Mesendoderm (in vitro differentiated cells): Measurements from ENCODE around the gene SNX7.

Experiments used
- DNase-seq: peaks from one replicate; pipeline ENCODE4 v3.0.0; 2013
- H2AK5ac ChIP-seq: 2 replicates; pipeline ENCODE4 v1.6.1; 2013; ENCODE audit warnings: low read length, inconsistent platforms
- H2BK120ac ChIP-seq: 2 replicates; pipeline ENCODE4 v1.6.1; 2013; ENCODE audit warnings: low read depth, mild to moderate bottlenecking, low read length, moderate library complexity, mixed read lengths
- H2BK15ac ChIP-seq: replicated peaks from 2 replicates; pipeline ENCODE4 v1.6.1; 2013; ENCODE audit warnings: low read depth, mild to moderate bottlenecking, moderate library complexity
- H2BK5ac ChIP-seq: 2 replicates; pipeline ENCODE4 v1.6.1; 2013; ENCODE audit warnings: low read length, inconsistent platforms
- H3K18ac ChIP-seq: 2 replicates; pipeline ENCODE4 v1.6.1; 2013; ENCODE audit warnings: mild to moderate bottlenecking, low read length, mixed read lengths
- H3K23ac ChIP-seq: one replicate; pipeline ENCODE4 v1.6.1; 2013; ENCODE audit warnings: low read length
- H3K27ac ChIP-seq: 2 replicates; pipeline ENCODE4 v1.5.1; 2013; ENCODE audit warnings: low read depth, mild to moderate bottlenecking, inconsistent platforms, low read length, moderate library complexity
- H3K27me3 ChIP-seq: 2 replicates; pipeline ENCODE4 v1.6.1; 2013; ENCODE audit warnings: low read length, control low read depth, mild to moderate bottlenecking, inconsistent platforms; ENCODE audit not compliant: insufficient read depth, poor library complexity
- H3K36me3 ChIP-seq: 2 replicates; pipeline ENCODE4 v1.6.1; 2013; ENCODE audit warnings: low read length, inconsistent platforms; ENCODE audit not compliant: control insufficient read depth, insufficient read depth
- H3K4ac ChIP-seq: one replicate; pipeline ENCODE4 v1.6.1; 2013; ENCODE audit warnings: low read depth, mild to moderate bottlenecking, low read length, moderate library complexity
- H3K4me1 ChIP-seq: 2 replicates; pipeline ENCODE4 v1.6.1; 2013; ENCODE audit warnings: low read depth, low read length, inconsistent platforms; ENCODE audit not compliant: control insufficient read depth
- H3K4me2 ChIP-seq: 2 replicates; pipeline ENCODE4 v1.6.1; 2013; ENCODE audit warnings: low read length
- H3K4me3 ChIP-seq: 2 replicates; pipeline ENCODE4 v1.5.1; 2013; ENCODE audit warnings: mild to moderate bottlenecking, low read length
- H3K56ac ChIP-seq: one replicate; pipeline ENCODE4 v1.6.1; 2013; ENCODE audit warnings: low read length
- H3K79me1 ChIP-seq: 2 replicates; pipeline ENCODE4 v1.6.1; 2013; ENCODE audit warnings: low read length, inconsistent platforms
- H3K79me2 ChIP-seq: 2 replicates; pipeline ENCODE4 v1.6.1; 2013; ENCODE audit warnings: mild to moderate bottlenecking, low read length; ENCODE audit not compliant: control insufficient read depth, insufficient read depth
- H3K9ac ChIP-seq: 2 replicates; pipeline ENCODE4 v1.6.1; 2013; ENCODE audit warnings: low read length, inconsistent platforms
- H4K5ac ChIP-seq: one replicate; pipeline ENCODE4 v1.6.1; 2013; ENCODE audit warnings: low read length
- H4K8ac ChIP-seq: one replicate; pipeline ENCODE4 v1.6.1; 2013; ENCODE audit warnings: low read depth, mild to moderate bottlenecking, control low read depth, low read length, moderate library complexity
- WGBS: extraction: QIAGEN DNeasy Blood & Tissue Kit; methylation state at CpG from one replicate; pipeline ENCODE4 v1.1.7; 2013; ENCODE audit warnings: low lambda C conversion rate, missing lambda C conversion rate; ENCODE audit not compliant: insufficient coverage; ENCODE audit errors: extremely low coverage; 5-methylcytosine and 5-hydroxymethylcytosine counted together

The SNX7 gene

GRCh38 chr1:98697781-98698180, 36.3 kb downstream of the SNX7 start:
- no peak overlapping the region for H3K4me3 ChIP-seq
- no peak overlapping the region for H2AK5ac ChIP-seq
- H3K4me1 ChIP-seq, result no peaks in the 10 kb centered on the region
- H3K9ac ChIP-seq, result no peak overlapping the region
- H2BK15ac ChIP-seq, result no peak overlapping the region
- H3K27me3 ChIP-seq, result no peaks in the 10 kb centered on the region
- H2BK5ac ChIP-seq, result no peak overlapping the region
- H3K4me2 ChIP-seq, result no peak overlapping the region
- no peak overlapping the region for H3K23ac ChIP-seq
- no peaks in the 10 kb centered on the region for H3K79me1 ChIP-seq
- H3K36me3 ChIP-seq, result no peaks in the 10 kb centered on the region
- H3K27ac ChIP-seq, result no peak overlapping the region
- no peak overlapping the region for H4K5ac ChIP-seq
- no peak for DNase-seq
- no peak overlapping the region for H2BK120ac ChIP-seq
- H3K56ac ChIP-seq, result no peak overlapping the region
- no CpG with 5 or more reads among the region's 1 CpG for WGBS
- no peak overlapping the region for H4K8ac ChIP-seq
- no peaks in the 10 kb centered on the region for H3K79me2 ChIP-seq
- no peak overlapping the region for H3K18ac ChIP-seq
- H3K4ac ChIP-seq, result no peak overlapping the region

- H3K9ac ChIP-seq, result no peak overlapping the region
- H3K79me1 ChIP-seq, result no peaks in the 10 kb centered on the region
- H3K4me2 ChIP-seq, result no peak overlapping the region
- no peaks in the 10 kb centered on the region for H3K27me3 ChIP-seq
- no peak overlapping the region for H3K56ac ChIP-seq
- H2AK5ac ChIP-seq, result no peak overlapping the region
- H3K23ac ChIP-seq, result no peak overlapping the region
- H3K4ac ChIP-seq, result no peak overlapping the region
- DNase-seq, result no peak
- no peaks in the 10 kb centered on the region for H3K36me3 ChIP-seq
- H4K8ac ChIP-seq, result no peak overlapping the region
- no peak overlapping the region for H3K18ac ChIP-seq
- no peaks in the 10 kb centered on the region for H3K4me1 ChIP-seq
- no peaks in the 10 kb centered on the region for H3K79me2 ChIP-seq
- H2BK120ac ChIP-seq, result no peak overlapping the region
- no peak overlapping the region for H4K5ac ChIP-seq
- H2BK15ac ChIP-seq, result no peak overlapping the region
- no peak overlapping the region for H3K27ac ChIP-seq
- no peak overlapping the region for H3K4me3 ChIP-seq
- no peak overlapping the region for H2BK5ac ChIP-seq
- WGBS, result no CpG with 5 or more reads among the region's 3 CpGs
Measured at GRCh38 chr1:98698625-98699024, 37.1 kb downstream of the SNX7 start.

GRCh38 chr1:98700228-98700627, 38.7 kb downstream of the SNX7 start:
- Histone ChIP-seq H3K4me3 (no peak overlapping the region), H2AK5ac (no peak overlapping the region), H2BK5ac (no peak overlapping the region), H3K27me3 (no peaks in the 10 kb centered on the region), H4K8ac (no peak overlapping the region), H3K4ac (no peak overlapping the region), H3K56ac (no peak overlapping the region), H4K5ac (no peak overlapping the region), H3K23ac (no peak overlapping the region), H2BK120ac (no peak overlapping the region), H3K4me1 (no peaks in the 10 kb centered on the region), H3K36me3 (no peaks in the 10 kb centered on the region), H3K79me1 (no peaks in the 10 kb centered on the region), H3K18ac (no peak overlapping the region), H3K4me2 (no peak overlapping the region), H2BK15ac (no peak overlapping the region), H3K9ac (no peak overlapping the region), H3K27ac (no peak overlapping the region), H3K79me2 (no peaks in the 10 kb centered on the region)
- no peak for DNase-seq

- Histone ChIP-seq H2BK15ac (no peak overlapping the region), H3K27ac (no peak overlapping the region), H3K79me2 (no peaks in the 10 kb centered on the region), H3K4me1 (no peaks in the 10 kb centered on the region), H3K18ac (no peak overlapping the region), H3K9ac (no peak overlapping the region), H3K79me1 (no peaks in the 10 kb centered on the region), H3K36me3 (no peaks in the 10 kb centered on the region), H2BK120ac (no peak overlapping the region), H3K23ac (no peak overlapping the region), H3K4me3 (no peak overlapping the region), H3K4me2 (no peak overlapping the region), H3K56ac (no peak overlapping the region), H3K4ac (no peak overlapping the region), H2BK5ac (no peak overlapping the region), H4K5ac (no peak overlapping the region), H4K8ac (no peak overlapping the region), H2AK5ac (no peak overlapping the region), H3K27me3 (no peaks in the 10 kb centered on the region)
- no CpG with 5 or more reads among the region's 1 CpG for WGBS
- no peak for DNase-seq
Measured at GRCh38 chr1:98702976-98703375, 41.5 kb downstream of the SNX7 start.

- Histone ChIP-seq H3K4me2 (no peak overlapping the region), H2AK5ac (no peak overlapping the region), H3K27ac (no peak overlapping the region), H3K36me3 (no peaks in the 10 kb centered on the region), H3K27me3 (no peaks in the 10 kb centered on the region), H3K79me2 (no peaks in the 10 kb centered on the region), H2BK15ac (no peak overlapping the region), H3K18ac (no peak overlapping the region), H3K9ac (no peak overlapping the region), H2BK5ac (no peak overlapping the region), H3K56ac (no peak overlapping the region), H4K5ac (no peak overlapping the region), H2BK120ac (no peak overlapping the region), H3K23ac (no peak overlapping the region), H4K8ac (no peak overlapping the region), H3K4ac (no peak overlapping the region), H3K4me3 (no peak overlapping the region), H3K79me1 (no peaks in the 10 kb centered on the region), H3K4me1 (no peaks in the 10 kb centered on the region)
- peak; percentile 79 for DNase-seq
- WGBS, result no CpG with 5 or more reads among the region's 4 CpGs
Measured at GRCh38 chr1:98704474-98704873, 43.0 kb downstream of the SNX7 start.

- Histone ChIP-seq H3K4me1 (no peaks in the 10 kb centered on the region), H3K79me2 (no peaks in the 10 kb centered on the region), H3K4ac (no peak overlapping the region), H2AK5ac (no peak overlapping the region), H4K8ac (no peak overlapping the region), H3K27ac (no peak overlapping the region), H2BK15ac (no peak overlapping the region), H3K36me3 (no peaks in the 10 kb centered on the region), H3K9ac (no peak overlapping the region), H2BK5ac (no peak overlapping the region), H3K4me3 (no peak overlapping the region), H3K27me3 (no peaks in the 10 kb centered on the region), H3K4me2 (no peak overlapping the region), H3K23ac (no peak overlapping the region), H3K18ac (no peak overlapping the region), H4K5ac (no peak overlapping the region), H3K79me1 (no peaks in the 10 kb centered on the region), H3K56ac (no peak overlapping the region), H2BK120ac (no peak overlapping the region)
- no peak for DNase-seq
- WGBS, result no CpG with 5 or more reads among the region's 1 CpG
Measured at GRCh38 chr1:98704971-98705370, 43.5 kb downstream of the SNX7 start.
